SK-N-SH (cell line): ENCODE results near the gene PCLO. TPM values are rescaled to one million over a fixed set of nuclear protein-coding genes. Genes with fewer than 3 reads are reported as not detected.

Experiments used
- CTCF ChIA-PET: fragments of 300-600, 350-600 bp; formaldehyde crosslinking; extraction: SDS; loops from one replicate; lab custom pipeline; 2021; lab: Yijun Ruan, JAX
- POLR2A ChIA-PET: fragments of 350-600 bp; sonication (Branson Sonifier 250); formaldehyde crosslinking; extraction: SDS; loops from one replicate; lab custom pipeline; 2020; ENCODE audit warnings: antibody characterized with exemption, inconsistent platforms; lab: Yijun Ruan, JAX
- DNase-seq: peaks from one replicate; pipeline ENCODE4 v3.0.0; 2012
- H2AFZ ChIP-seq: fragments of 200-600 bp; sonication (generic); 2 replicates; pipeline ENCODE4 v1.8.1; 2016; ENCODE audit warnings: antibody characterized with exemption, mild to moderate bottlenecking, low read depth
- H3F3A ChIP-seq: fragments of 200-600 bp; sonication (generic); replicated peaks from 2 replicates; pipeline ENCODE3; 2016; ENCODE audit warnings: antibody characterized with exemption, mild to moderate bottlenecking; ENCODE audit not compliant: insufficient read depth
- H3K27ac ChIP-seq, 2 experiments: fragments of 200-500 bp in 1 of 2; fragments of 200-600 bp in 1 of 2; sonication (Bioruptor generic) in 1 of 2; sonication (generic), shearing (Covaris generic) in 1 of 2; 2 replicates each; pipeline versions ENCODE4 v1.5.1 to v1.6.1; 2014 to 2016; ENCODE audit warnings: low read depth in 2 of 2, inconsistent platforms in 1 of 2, low read length in 1 of 2, mild to moderate bottlenecking in 1 of 2, mixed read lengths in 1 of 2
- H3K27me3 ChIP-seq: fragments of 200-600 bp; sonication (generic), shearing (Covaris generic); 2 replicates; pipeline ENCODE4 v1.6.1; 2016; ENCODE audit warnings: mixed run types; ENCODE audit not compliant: insufficient read depth
- H3K36me3 ChIP-seq, 2 experiments: fragments of 200-500 bp in 1 of 2; fragments of 200-600 bp in 1 of 2; sonication (Bioruptor generic) in 1 of 2; sonication (generic) in 1 of 2; replicated peaks in 1 of 2; 2 replicates each; pipeline versions ENCODE3 to v1.5.1; 2014 to 2016; ENCODE audit warnings: low read length in 1 of 2, mild to moderate bottlenecking in 1 of 2; ENCODE audit not compliant: insufficient read depth in 2 of 2, control insufficient read depth in 1 of 2
- H3K4me1 ChIP-seq, 2 experiments: fragments of 200-500 bp in 1 of 2; fragments of 200-600 bp in 1 of 2; sonication (Bioruptor generic) in 1 of 2; sonication (generic), shearing (Covaris generic) in 1 of 2; 2 replicates each; pipeline versions ENCODE4 v1.5.1 to v1.6.1; 2014 to 2016; ENCODE audit warnings: low read depth in 1 of 2, low read length in 1 of 2, mixed run types in 1 of 2; ENCODE audit not compliant: insufficient read depth in 2 of 2, control insufficient read depth in 1 of 2
- H3K4me2 ChIP-seq: fragments of 200-600 bp; sonication (generic), shearing (Covaris generic); 2 replicates; pipeline ENCODE4 v1.6.1; 2017; ENCODE audit warnings: mixed run types
- H3K4me3 ChIP-seq, 2 experiments: fragments of 200-500 bp in 1 of 2; fragments of 200-600 bp in 1 of 2; sonication (Bioruptor generic) in 1 of 2; sonication (generic), shearing (Covaris generic) in 1 of 2; 2 replicates each; pipeline versions ENCODE4 v1.5.1 to v1.8.1; 2014 to 2016; ENCODE audit warnings: low read depth in 2 of 2, inconsistent platforms in 1 of 2, low read length in 1 of 2, mild to moderate bottlenecking in 1 of 2, mixed read lengths in 1 of 2, moderate library complexity in 1 of 2
- H3K79me2 ChIP-seq: fragments of 200-600 bp; sonication (generic); 2 replicates; pipeline ENCODE4 v1.8.1; 2017; ENCODE audit warnings: mild to moderate bottlenecking; ENCODE audit not compliant: insufficient read depth
- H3K9ac ChIP-seq: fragments of 200-600 bp; sonication (generic); 2 replicates; pipeline ENCODE4 v1.6.1; 2017; ENCODE audit warnings: mixed run types
- H3K9me2 ChIP-seq: fragments of 200-600 bp; sonication (generic); 2 replicates; pipeline ENCODE4 v1.6.1; 2017; ENCODE audit warnings: mixed run types
- H3K9me3 ChIP-seq: fragments of 200-600 bp; sonication (generic); 2 replicates; pipeline ENCODE4 v1.6.1; 2017; ENCODE audit warnings: mixed run types, mild to moderate bottlenecking, moderate library complexity
- H4K20me1 ChIP-seq: fragments of 200-600 bp; sonication (generic); 2 replicates; pipeline ENCODE4 v1.6.1; 2017; ENCODE audit warnings: mild to moderate bottlenecking, mixed run types; ENCODE audit not compliant: insufficient read depth
- CHD2 ChIP-seq: fragments of 150-350 bp; IDR thresholded peaks from 2 replicates; pipeline ENCODE4 v1.6.1; 2018; ENCODE audit warnings: low read length; ENCODE audit not compliant: partially characterized antibody
- ELF1 ChIP-seq: IDR thresholded peaks from 2 replicates; pipeline ENCODE4 v1.4.0; 2012
- FOSL2 ChIP-seq: IDR thresholded peaks from 2 replicates; pipeline ENCODE4 v1.4.0; 2012; ENCODE audit warnings: low read depth, mild to moderate bottlenecking, moderate library complexity, borderline replicate concordance
- GATA2 ChIP-seq: sonication (generic); formaldehyde crosslinking; IDR thresholded peaks from 2 replicates; pipeline ENCODE4 v1.5.0; 2020; ENCODE audit warnings: mild to moderate bottlenecking, missing genetic modification reagents
- MEF2A ChIP-seq: IDR thresholded peaks from 2 replicates; pipeline ENCODE4 v1.4.0; 2012; ENCODE audit warnings: low read depth, borderline replicate concordance
- MXI1 ChIP-seq: IDR thresholded peaks from 2 replicates; pipeline ENCODE4 v1.6.1; 2012; ENCODE audit warnings: mild to moderate bottlenecking, low read depth, low read length, improper control_type of control experiment
- RAD21 ChIP-seq: IDR thresholded peaks from 2 replicates; pipeline ENCODE4 v1.6.1; 2012; ENCODE audit warnings: mild to moderate bottlenecking, low read length
- RFX5 ChIP-seq: IDR thresholded peaks from 2 replicates; pipeline ENCODE4 v1.6.1; 2012; ENCODE audit warnings: mild to moderate bottlenecking, improper control_type of control experiment, low read length
- SMC3 ChIP-seq: IDR thresholded peaks from 2 replicates; pipeline ENCODE4 v1.6.1; 2012; ENCODE audit warnings: low read depth, low read length, improper control_type of control experiment
- TEAD4 ChIP-seq: IDR thresholded peaks from 2 replicates; pipeline ENCODE4 v1.4.0; 2012; ENCODE audit warnings: mild to moderate bottlenecking, borderline replicate concordance; ENCODE audit not compliant: insufficient read depth
- USF1 ChIP-seq: IDR thresholded peaks from 2 replicates; pipeline ENCODE4 v1.4.0; 2012; ENCODE audit warnings: low read depth, borderline replicate concordance
- USF2 ChIP-seq: fragments of 150-350 bp; IDR thresholded peaks from 2 replicates; pipeline ENCODE4 v1.6.1; 2017; ENCODE audit warnings: antibody characterized with exemption, low read length, low read depth, borderline replicate concordance
- YY1 ChIP-seq: IDR thresholded peaks from 2 replicates; pipeline ENCODE4 v1.4.0; 2012; ENCODE audit warnings: low read depth, mild to moderate bottlenecking
- WGBS: methylation state at CpG from one replicate; pipeline ENCODE4 v1.1.6; 2017; ENCODE audit warnings: low lambda C conversion rate; 5-methylcytosine and 5-hydroxymethylcytosine counted together
- polyA plus RNA-seq, 3 experiments: library from polyadenylated mRNA; depleted of rRNA; stranded (reverse); fragments of >200 nt; gene quantifications; 2 replicates each; pipeline ENCODE4 v1.2.3, GENCODE V29; 2012
- TF ChIP-seq, protein P1 (sequence below): IDR thresholded peaks from 2 replicates; pipeline ENCODE4 v1.6.1; 2012; ENCODE audit warnings: mild to moderate bottlenecking, low read depth, low read length, moderate library complexity
- TF ChIP-seq, protein P2 (sequence below): fragments of 200-600 bp; sonication (generic); IDR thresholded peaks from 2 replicates; pipeline ENCODE4 v1.6.1; 2017; ENCODE audit warnings: antibody characterized with exemption, mild to moderate bottlenecking, moderate library complexity

PCLO gene
- polyA plus RNA-seq, 1 of the 3 experiments (the other 2 are of a cell fraction), result 0.51 TPM

DNA sequence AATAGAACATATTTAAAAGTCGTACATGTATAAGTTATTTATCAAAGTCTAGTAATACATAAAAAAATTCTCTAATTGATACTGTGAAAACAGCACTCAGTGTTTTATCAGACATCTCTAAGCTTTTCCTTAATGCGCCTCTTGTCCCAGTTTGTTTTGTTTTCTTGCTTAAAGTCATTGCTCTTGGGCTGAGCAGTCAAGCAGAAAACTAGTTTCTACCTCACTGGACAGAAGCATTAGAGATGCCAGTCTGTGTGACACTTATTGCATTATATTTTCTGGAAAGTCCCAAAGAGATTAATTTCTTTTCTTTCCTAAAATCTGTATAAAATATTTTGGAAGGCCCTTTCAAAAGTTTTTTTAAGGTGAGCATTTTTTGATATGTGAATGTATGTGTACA lies 236.2 kb downstream of the PCLO start:
- H3K9me2 ChIP-seq, result no peaks in the 10 kb centered on the region
- H3K27ac ChIP-seq, result no peak overlapping the region
- ChIA-PET CTCF (no interaction called here), POLR2A (no interaction called here)
- no peaks in the 10 kb centered on the region for H3K9me3 ChIP-seq
- 75% methylated on average over 2 of the region's 2 CpGs for WGBS
- DNase-seq, result no peak
- no peak overlapping the region for H3K4me2 ChIP-seq
- no peaks in the 10 kb centered on the region for H3K79me2 ChIP-seq
- no peaks in the 10 kb centered on the region for H3K27me3 ChIP-seq
- H4K20me1 ChIP-seq, result no peaks in the 10 kb centered on the region
- H3F3A ChIP-seq, result no peaks in the 10 kb centered on the region
- no peaks in the 10 kb centered on the region for H3K36me3 ChIP-seq
- H2AFZ ChIP-seq, result no peak overlapping the region
- no peak overlapping the region for H3K4me3 ChIP-seq
- no peak overlapping the region for H3K9ac ChIP-seq
- TF ChIP-seq MEF2A (no peak), SMC3 (no peak)
- TF ChIP-seq, protein P1, sequence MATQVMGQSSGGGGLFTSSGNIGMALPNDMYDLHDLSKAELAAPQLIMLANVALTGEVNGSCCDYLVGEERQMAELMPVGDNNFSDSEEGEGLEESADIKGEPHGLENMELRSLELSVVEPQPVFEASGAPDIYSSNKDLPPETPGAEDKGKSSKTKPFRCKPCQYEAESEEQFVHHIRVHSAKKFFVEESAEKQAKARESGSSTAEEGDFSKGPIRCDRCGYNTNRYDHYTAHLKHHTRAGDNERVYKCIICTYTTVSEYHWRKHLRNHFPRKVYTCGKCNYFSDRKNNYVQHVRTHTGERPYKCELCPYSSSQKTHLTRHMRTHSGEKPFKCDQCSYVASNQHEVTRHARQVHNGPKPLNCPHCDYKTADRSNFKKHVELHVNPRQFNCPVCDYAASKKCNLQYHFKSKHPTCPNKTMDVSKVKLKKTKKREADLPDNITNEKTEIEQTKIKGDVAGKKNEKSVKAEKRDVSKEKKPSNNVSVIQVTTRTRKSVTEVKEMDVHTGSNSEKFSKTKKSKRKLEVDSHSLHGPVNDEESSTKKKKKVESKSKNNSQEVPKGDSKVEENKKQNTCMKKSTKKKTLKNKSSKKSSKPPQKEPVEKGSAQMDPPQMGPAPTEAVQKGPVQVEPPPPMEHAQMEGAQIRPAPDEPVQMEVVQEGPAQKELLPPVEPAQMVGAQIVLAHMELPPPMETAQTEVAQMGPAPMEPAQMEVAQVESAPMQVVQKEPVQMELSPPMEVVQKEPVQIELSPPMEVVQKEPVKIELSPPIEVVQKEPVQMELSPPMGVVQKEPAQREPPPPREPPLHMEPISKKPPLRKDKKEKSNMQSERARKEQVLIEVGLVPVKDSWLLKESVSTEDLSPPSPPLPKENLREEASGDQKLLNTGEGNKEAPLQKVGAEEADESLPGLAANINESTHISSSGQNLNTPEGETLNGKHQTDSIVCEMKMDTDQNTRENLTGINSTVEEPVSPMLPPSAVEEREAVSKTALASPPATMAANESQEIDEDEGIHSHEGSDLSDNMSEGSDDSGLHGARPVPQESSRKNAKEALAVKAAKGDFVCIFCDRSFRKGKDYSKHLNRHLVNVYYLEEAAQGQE, result no peak
- no peaks in the 10 kb centered on the region for H3K4me1 ChIP-seq

GRCh38 chr7:82925331-82925730 lies 237.4 kb downstream of the PCLO start:
- DNase-seq, result no peak
- Histone ChIP-seq H3K9ac (no peak overlapping the region), H3K36me3 (no peaks in the 10 kb centered on the region), H3K4me1 (no peaks in the 10 kb centered on the region), H3F3A (no peaks in the 10 kb centered on the region), H3K27me3 (no peaks in the 10 kb centered on the region), H3K9me2 (no peaks in the 10 kb centered on the region), H3K79me2 (no peaks in the 10 kb centered on the region), H3K9me3 (no peaks in the 10 kb centered on the region), H3K4me2 (no peak overlapping the region), H4K20me1 (no peaks in the 10 kb centered on the region), H2AFZ (no peak overlapping the region), H3K27ac (no peak overlapping the region), H3K4me3 (no peak overlapping the region)
- TF ChIP-seq USF2 (no peak), YY1 (no peak), USF1 (no peak), RAD21 (no peak), FOSL2 (no peak), MXI1 (no peak), CHD2 (no peak), GATA2 (CRISPR knock-in tag) (no peak), RFX5 (no peak), TEAD4 (no peak), ELF1 (no peak)
- TF ChIP-seq, protein P2, sequence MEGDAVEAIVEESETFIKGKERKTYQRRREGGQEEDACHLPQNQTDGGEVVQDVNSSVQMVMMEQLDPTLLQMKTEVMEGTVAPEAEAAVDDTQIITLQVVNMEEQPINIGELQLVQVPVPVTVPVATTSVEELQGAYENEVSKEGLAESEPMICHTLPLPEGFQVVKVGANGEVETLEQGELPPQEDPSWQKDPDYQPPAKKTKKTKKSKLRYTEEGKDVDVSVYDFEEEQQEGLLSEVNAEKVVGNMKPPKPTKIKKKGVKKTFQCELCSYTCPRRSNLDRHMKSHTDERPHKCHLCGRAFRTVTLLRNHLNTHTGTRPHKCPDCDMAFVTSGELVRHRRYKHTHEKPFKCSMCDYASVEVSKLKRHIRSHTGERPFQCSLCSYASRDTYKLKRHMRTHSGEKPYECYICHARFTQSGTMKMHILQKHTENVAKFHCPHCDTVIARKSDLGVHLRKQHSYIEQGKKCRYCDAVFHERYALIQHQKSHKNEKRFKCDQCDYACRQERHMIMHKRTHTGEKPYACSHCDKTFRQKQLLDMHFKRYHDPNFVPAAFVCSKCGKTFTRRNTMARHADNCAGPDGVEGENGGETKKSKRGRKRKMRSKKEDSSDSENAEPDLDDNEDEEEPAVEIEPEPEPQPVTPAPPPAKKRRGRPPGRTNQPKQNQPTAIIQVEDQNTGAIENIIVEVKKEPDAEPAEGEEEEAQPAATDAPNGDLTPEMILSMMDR, result no peak
- TF ChIP-seq, protein P1, result no peak
- ChIA-PET CTCF (interaction anchor here (1.1 to 1.3 kb wide), 2 partner anchors 25 to 39 kb away, joined by 3 to 4 read pairs; no protein-coding TSS in a partner anchor), POLR2A (no interaction called here)
